Nucleus accumbens (tissue), 56 donors: ENCODE measurements around the gene SLC24A4.
A peak's percentile ranks its signal among the peaks of the same experiment; 100 is the strongest.

ENCODE experiments used
- DNase-seq, 56 donors: peaks; one replicate each; lab custom pipeline; 2025; lab: John Stamatoyannopoulos, UW

Gene SLC24A4

DNA sequence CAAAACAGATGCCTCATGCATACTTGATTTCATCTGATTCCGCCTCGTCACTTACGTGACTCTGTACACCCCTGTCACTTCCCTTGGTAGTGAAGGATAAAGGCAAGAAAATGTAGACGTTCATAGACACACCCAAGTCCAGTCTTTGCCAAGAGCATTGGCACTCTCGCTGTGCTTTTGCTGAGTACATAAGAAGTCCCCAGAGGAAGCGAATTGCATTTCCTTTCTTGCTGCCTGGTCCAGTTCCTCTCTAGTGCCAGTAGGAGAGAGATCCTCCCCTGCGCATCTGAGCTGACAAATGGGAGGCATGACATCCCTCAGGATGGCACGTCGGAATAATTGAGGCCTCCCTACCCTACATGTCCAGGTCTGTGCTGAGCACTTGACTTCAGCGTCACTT is 169.3 kb downstream of the SLC24A4 start:
- peak in 1 of 56 donors; percentile 23 for DNase-seq

- no peak for DNase-seq
These were observed 170.1 kb downstream of the SLC24A4 start for GRCh38 chr14:92493024-92493423.

- no peak for DNase-seq
These were observed 170.5 kb downstream of the SLC24A4 start for GRCh38 chr14:92493492-92493891.

DNA sequence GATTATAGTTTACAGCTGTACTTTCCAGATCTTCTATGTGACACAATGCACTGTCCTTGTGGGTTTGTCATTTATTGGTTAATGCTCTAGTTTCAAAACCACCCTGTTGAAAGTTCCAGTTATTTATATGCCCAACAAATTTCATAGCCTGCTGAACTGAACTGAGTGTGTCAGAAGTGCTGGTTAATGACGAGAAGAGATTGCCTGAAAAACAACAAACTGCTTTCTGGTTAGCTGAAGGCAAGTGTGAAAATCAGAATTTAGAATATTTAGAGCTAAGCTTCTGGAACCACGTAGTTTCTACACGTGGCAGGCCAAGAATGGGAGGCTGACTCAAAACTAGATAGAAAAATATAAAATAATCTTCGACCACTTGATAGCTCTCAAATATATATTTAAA is 171.5 kb downstream of the SLC24A4 start:
- DNase-seq: no peak

- DNase-seq: no peak
These were observed 172.1 kb downstream of the SLC24A4 start for GRCh38 chr14:92495027-92495426.

DNA sequence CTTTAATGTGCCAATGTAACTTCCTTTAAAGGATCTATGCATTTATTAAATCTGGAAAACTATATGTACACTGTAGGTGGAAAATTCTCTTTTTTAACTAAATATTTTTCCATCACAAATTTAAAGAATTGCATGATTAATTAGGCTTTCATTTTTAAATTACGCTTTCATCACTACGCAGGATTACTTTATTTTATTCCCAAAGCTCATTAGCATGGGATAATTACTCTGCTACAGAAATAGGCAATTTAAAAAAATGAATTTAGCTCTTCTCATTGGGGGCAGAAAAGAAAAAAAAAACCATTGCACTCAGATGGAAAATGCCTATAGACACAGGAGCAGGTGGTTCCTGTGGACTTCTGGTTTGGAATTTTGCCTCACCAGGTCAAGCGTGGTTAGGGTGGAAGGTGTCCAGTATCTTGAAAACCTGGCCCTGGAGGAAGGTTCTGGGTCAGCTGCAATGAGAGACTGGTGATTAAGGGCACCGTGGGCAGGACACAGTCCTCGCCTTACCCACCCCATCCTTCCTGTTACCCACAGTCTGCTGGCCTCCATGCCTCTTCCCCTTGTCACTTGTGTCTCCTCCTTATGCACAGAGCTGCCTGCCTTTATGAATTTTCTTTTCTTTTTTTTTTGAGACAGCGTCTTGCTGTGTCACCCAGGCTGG is 173.4 kb downstream of the SLC24A4 start:
- DNase-seq: no peak

DNA sequence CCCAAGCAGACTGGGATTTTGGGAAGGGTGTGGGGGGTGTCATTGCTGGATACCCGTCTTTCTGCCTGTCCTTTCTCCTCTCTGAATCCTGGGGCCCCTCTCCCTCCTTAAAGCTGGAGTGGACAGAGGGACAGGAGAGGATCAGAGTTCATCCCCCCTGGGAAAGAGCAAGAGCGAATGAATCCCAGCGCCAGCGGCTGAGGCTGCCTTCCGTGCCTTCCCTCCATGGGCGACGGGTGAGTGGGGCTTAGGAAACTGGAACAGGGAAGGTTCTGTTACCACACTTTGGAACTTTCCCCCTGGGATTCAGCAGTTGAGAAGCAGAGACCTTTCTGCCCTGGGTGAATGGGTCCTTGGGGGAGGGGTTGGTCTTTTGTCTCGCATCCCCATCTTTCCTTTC is 174.4 kb downstream of the SLC24A4 start:
- DNase-seq: no peak

DNA sequence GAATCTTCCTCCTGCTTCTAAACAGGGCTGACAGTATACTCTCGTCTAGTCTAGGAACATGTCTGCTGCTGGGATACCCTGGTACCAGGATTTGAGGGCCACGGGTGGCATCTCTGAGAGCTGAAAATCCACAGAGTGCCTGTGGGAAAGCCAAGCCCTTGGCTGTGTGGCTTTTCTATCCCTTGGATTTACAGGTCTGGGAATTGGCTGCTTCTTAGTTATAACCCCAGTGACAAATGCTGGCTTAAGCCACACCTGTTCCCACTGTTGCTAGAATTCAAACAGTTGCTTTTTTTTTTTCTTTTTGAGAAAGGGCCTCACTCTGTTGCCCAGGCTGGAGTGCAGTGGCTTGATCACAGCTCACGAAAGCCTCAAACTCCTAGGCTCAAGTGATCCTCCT is 176.3 kb downstream of the SLC24A4 start:
- DNase-seq: no peak

DNA sequence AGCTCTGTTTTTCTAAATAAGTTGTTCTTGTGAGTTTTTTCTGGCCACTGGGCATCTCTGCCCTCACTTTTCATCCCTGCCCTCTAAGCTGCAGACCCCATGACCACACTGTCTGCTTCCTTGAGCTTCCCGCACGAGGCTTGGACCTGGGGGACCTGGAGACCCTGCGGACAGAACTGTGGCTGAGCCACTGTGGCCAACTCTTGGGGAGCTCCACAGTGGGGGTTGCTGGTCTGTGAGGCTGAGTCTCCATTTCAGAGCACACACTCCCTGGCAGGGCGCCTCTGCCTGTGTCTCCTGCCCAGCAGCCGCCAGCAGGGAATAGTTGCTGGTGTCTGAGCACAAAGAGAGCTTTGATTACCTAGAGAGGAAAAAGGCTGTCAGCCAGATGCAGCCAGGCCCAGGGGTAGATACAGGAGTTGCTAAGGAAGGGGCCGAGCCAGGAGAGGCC is 177.6 kb downstream of the SLC24A4 start:
- peak in 34 of 56 donors; percentile 16 to 69 (median 34) for DNase-seq

DNA sequence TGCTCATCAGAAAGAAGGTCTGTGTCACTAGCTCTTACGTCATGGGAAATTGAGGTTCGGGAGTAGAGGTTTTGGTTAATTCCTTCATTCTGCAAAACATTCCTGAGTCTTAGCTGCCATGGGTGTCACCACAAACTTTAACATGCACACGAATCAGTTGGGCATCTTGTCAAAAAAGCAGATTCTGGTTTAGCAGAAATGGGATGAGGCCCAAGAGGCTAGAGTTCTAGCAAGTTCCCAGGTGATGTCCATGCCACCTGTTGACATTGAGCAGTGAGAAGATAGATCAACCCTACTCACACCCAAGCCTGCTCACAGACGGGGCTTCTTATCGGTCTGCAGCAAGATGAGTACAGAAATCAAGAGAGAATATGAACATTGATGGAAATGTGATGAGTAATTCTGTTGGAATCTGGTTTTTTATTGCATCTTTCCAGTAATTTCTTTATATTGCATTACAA is 179.0 kb downstream of the SLC24A4 start:
- no peak for DNase-seq

GRCh38 chr14:92502541-92503286 is 179.7 kb downstream of the SLC24A4 start:
- no peak for DNase-seq

- no peak for DNase-seq
These were observed 181.0 kb downstream of the SLC24A4 start for GRCh38 chr14:92503756-92504491.

DNA sequence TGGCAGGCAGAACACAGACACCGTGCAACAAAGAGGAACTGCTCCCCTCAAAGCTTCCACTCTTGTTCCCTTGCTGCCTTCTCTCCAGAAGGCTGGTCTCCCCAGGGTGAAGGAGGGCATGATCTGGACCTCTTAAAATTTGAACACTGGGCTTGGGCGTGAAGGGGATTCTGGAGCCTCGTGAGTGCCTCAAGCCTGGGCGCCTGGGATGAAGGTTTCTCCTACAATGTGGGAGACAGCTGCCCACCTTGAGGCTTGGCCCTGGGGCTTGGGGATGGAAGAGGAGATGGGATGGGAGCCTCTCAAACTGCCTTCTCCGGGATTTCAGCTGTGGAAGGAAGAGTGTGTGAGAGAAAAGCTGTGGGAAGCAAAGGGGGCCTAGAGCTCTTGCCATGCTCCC is 182.9 kb downstream of the SLC24A4 start:
- no peak for DNase-seq

DNA sequence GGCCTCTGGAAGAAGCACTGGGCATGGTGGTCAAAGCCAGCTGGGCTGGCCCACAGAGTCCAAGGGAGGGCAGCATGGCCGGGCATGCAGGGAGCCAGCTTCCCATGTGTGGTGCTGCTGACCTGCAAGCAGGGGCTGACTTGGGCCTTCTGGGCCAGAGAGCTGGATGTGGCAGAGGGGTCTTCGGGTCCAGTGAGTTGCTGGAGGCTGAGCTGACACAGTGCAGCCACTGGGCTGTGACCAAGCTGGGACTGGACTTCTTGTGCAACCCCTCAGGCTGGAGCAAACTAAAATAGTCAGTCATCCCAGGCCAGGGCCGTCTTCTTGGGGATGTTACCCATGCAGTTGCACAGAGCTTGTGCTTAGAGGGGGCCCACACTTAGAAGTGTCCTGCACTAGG is 183.3 kb downstream of the SLC24A4 start:
- DNase-seq: no peak

GRCh38 chr14:92507174-92507768 is 184.3 kb downstream of the SLC24A4 start:
- peak in 1 of 56 donors; percentile 32 for DNase-seq

- DNase-seq: no peak
These were observed 188.0 kb downstream of the SLC24A4 start for GRCh38 chr14:92510972-92511371.

- DNase-seq: no peak
These were observed 188.7 kb downstream of the SLC24A4 start for GRCh38 chr14:92511453-92512238.

- no peak for DNase-seq
These were observed 189.8 kb downstream of the SLC24A4 start for GRCh38 chr14:92512807-92513203.

DNA sequence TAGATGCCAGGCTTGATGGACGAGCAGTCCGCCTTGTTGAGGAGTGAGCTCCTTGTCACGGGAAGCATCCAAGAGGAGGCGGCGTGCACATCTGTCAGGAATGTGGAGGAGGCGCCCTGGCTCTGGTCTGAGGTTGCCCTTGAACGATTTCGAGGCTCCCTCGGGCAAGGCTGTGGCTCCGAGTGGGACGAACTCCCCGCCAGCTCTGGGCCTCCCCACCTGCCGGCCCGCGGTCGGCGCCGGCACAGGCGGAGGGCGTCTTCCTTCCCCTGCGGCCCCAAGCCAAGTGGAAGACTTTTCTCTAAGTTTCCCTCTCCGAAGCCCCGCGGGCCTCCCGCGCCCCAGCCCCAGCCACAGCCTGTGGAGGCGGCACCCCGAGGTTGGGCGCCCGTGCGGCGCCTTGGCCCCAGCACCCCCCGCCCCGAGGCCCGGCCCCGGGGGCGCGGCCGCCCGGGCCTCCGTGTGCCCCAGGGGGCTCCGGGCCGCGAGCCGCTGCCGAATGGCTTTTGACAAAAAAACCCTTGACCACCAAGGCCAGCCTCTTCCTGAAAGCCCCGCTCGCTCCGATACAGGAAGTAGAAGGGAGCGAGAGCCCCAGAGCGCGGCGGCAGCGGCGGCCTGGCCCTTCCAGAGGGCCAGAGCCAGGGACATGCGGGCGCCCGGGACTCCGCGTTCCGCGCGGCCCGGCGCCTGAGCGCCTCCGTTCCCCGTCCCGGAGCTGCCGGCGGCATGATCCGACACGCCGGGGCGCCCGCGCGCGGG is 190.4 kb downstream of the SLC24A4 start, which contains the start of gene RIN3:
TSS of gene RIN3 (plus strand) at position 578 of the 762 bp plus-strand sequence. CDS start at position 730, 152 bp downstream.
- peak in 2 of 56 donors; percentile 9 to 17 for DNase-seq
